HCT116 (cell line): ENCODE measurements around the gene AGAP2. TPM values are rescaled to one million over a fixed set of nuclear protein-coding genes. Genes with fewer than 3 reads are reported as not detected.

ENCODE experiments used
- ATAC-seq: fragments of 200-7000 bp; cut with Tn5 transposase; 2 replicates; pipeline ENCODE4 v1.9.1; 2020; ENCODE audit warnings: mild to moderate bottlenecking, moderate library complexity
- BruUV-seq: library from RNA; stranded (reverse); fragments of 400-500 nt; replicated peaks from 2 replicates; lab custom pipeline; 2021; lab: Mats Ljungman, UMichigan
- CTCF ChIA-PET: fragments of 300-600 bp; sonication (Branson Sonifier 250); formaldehyde crosslinking; loops from one replicate; lab custom pipeline; 2021; ENCODE audit warnings: antibody characterized with exemption; lab: Charles Lee
- POLR2A ChIA-PET: fragments of 300-600, 350-600 bp; sonication (Branson Sonifier 250); formaldehyde crosslinking; loops from one replicate; lab custom pipeline; 2021; ENCODE audit warnings: antibody characterized with exemption; lab: Charles Lee
- RAD21 ChIA-PET, 2 experiments: fragments of 300-600 bp; sonication (Branson Sonifier 250); formaldehyde crosslinking; loops; one replicate each; lab custom pipeline; 2023; ENCODE audit warnings: low total read pairs in 2 of 2; ENCODE audit not compliant: uncharacterized antibody in 2 of 2, unreplicated experiment in 2 of 2, low non-redundant PET in 1 of 2; lab: Charles Lee
- DNase-seq: peaks from one replicate; pipeline ENCODE4 v3.0.0-alpha.2; 2010; ENCODE audit warnings: low read depth, low spot score
- H2AFZ ChIP-seq: fragments of 200-600 bp; shearing (Covaris generic), sonication (generic); 2 replicates; pipeline ENCODE4 v1.6.1; 2017; ENCODE audit warnings: low read depth, mixed run types, mixed read lengths, antibody characterized with exemption, low read length; ENCODE audit not compliant: poor library complexity, severe bottlenecking
- H3K27ac ChIP-seq: 2 replicates; pipeline ENCODE4 v1.5.1; 2012; ENCODE audit warnings: low read depth, low read length
- H3K27me3 ChIP-seq: fragments of 200-600 bp; sonication (generic); 2 replicates; pipeline ENCODE4 v1.6.1; 2016; ENCODE audit warnings: mixed run types, low read length, mixed read lengths; ENCODE audit not compliant: insufficient read depth
- H3K36me3 ChIP-seq, 2 experiments: fragments of 200-500 bp in 1 of 2; fragments of 200-600 bp in 1 of 2; sonication (Bioruptor generic) in 1 of 2; sonication (generic) in 1 of 2; 2 replicates each; pipeline versions ENCODE4 v1.5.1 to v1.6.1; 2014 to 2016; ENCODE audit warnings: low read length in 2 of 2, inconsistent platforms in 1 of 2, mixed read lengths in 1 of 2, mixed run types in 1 of 2; ENCODE audit not compliant: insufficient read depth in 2 of 2, control insufficient read depth in 1 of 2
- H3K4me1 ChIP-seq, 2 experiments: fragments of 200-600 bp in 1 of 2; sonication (generic) in 1 of 2; 2 replicates each; pipeline versions ENCODE4 v1.5.1 to v1.6.1; 2012 to 2017; ENCODE audit warnings: low read length in 2 of 2, inconsistent platforms in 1 of 2, mild to moderate bottlenecking in 1 of 2, mixed read lengths in 1 of 2, mixed run types in 1 of 2, moderate library complexity in 1 of 2; ENCODE audit not compliant: insufficient read depth in 2 of 2, control insufficient read depth in 1 of 2
- H3K4me2 ChIP-seq: fragments of 200-600 bp; sonication (generic); 2 replicates; pipeline ENCODE4 v1.6.1; 2017; ENCODE audit warnings: mixed run types, low read length, mixed read lengths
- H3K4me3 ChIP-seq, 2 experiments: fragments of 200-600 bp in 1 of 2; sonication (generic) in 1 of 2; replicated peaks in 1 of 2; 2 replicates each; pipeline ENCODE4 v1.5.1; 2011 to 2016; ENCODE audit warnings: low read length in 2 of 2, control low read depth in 1 of 2, low read depth in 1 of 2, mild to moderate bottlenecking in 1 of 2, mixed read lengths in 1 of 2, mixed run types in 1 of 2
- H3K79me2 ChIP-seq: fragments of 200-600 bp; sonication (generic); 2 replicates; pipeline ENCODE4 v1.6.1; 2017; ENCODE audit warnings: mild to moderate bottlenecking, mixed run types, low read length, moderate library complexity, mixed read lengths; ENCODE audit not compliant: insufficient read depth
- H3K9ac ChIP-seq: fragments of 200-600 bp; sonication (generic); 2 replicates; pipeline ENCODE4 v1.6.1; 2016; ENCODE audit warnings: low read length, mixed read lengths
- H3K9me2 ChIP-seq: fragments of 200-600 bp; sonication (generic), shearing (Covaris generic); 2 replicates; pipeline ENCODE4 v1.6.1; 2017; ENCODE audit warnings: mixed run types, mild to moderate bottlenecking, moderate library complexity; ENCODE audit not compliant: insufficient read depth
- H3K9me3 ChIP-seq, 2 experiments: fragments of 200-500 bp in 1 of 2; fragments of 200-600 bp in 1 of 2; sonication (Bioruptor generic) in 1 of 2; sonication (generic) in 1 of 2; 2 replicates each; pipeline ENCODE4 v1.6.1; 2014 to 2017; ENCODE audit warnings: low read length in 2 of 2, mixed read lengths in 2 of 2, inconsistent platforms in 1 of 2, low read depth in 1 of 2, mild to moderate bottlenecking in 1 of 2, mixed run types in 1 of 2, moderate library complexity in 1 of 2; ENCODE audit not compliant: control insufficient read depth in 1 of 2, insufficient read depth in 1 of 2
- H4K20me1 ChIP-seq: fragments of 200-600 bp; sonication (generic), shearing (Covaris generic); 2 replicates; pipeline ENCODE4 v1.6.1; 2017; ENCODE audit warnings: mixed run types, mild to moderate bottlenecking, moderate library complexity; ENCODE audit not compliant: insufficient read depth
- CEBPB ChIP-seq: IDR thresholded peaks from 2 replicates; pipeline ENCODE4 v1.6.1; 2012; ENCODE audit warnings: low read depth
- EGR1 ChIP-seq: IDR thresholded peaks from 2 replicates; pipeline ENCODE4 v1.6.1; 2012; ENCODE audit warnings: low read depth
- EZH2 ChIP-seq: fragments of 200-600 bp; sonication (generic); IDR thresholded peaks from 2 replicates; pipeline ENCODE4 v1.6.1; 2017; ENCODE audit warnings: antibody characterized with exemption, mixed run types
- EZH2phosphoT487 ChIP-seq: fragments of 200-600 bp; IDR thresholded peaks from 2 replicates; pipeline ENCODE4 v1.6.1; 2018; ENCODE audit warnings: antibody characterized with exemption, borderline replicate concordance
- JUND ChIP-seq: IDR thresholded peaks from 2 replicates; pipeline ENCODE4 v1.6.1; 2012
- POLR2A ChIP-seq: IDR thresholded peaks from 2 replicates; pipeline ENCODE4 v1.7.0; 2011; ENCODE audit warnings: borderline replicate concordance; ENCODE audit not compliant: insufficient read depth, insufficient read length; ENCODE audit errors: extremely low read depth
- POLR2AphosphoS5 ChIP-seq: IDR thresholded peaks from 2 replicates; pipeline ENCODE4 v1.6.1; 2011; ENCODE audit warnings: mild to moderate bottlenecking, low read depth, low read length, moderate library complexity
- RAD21 ChIP-seq: IDR thresholded peaks from 2 replicates; pipeline ENCODE4 v1.6.1; 2012; ENCODE audit warnings: low read depth, mild to moderate bottlenecking
- SIN3A ChIP-seq: IDR thresholded peaks from 2 replicates; pipeline ENCODE4 v1.6.1; 2012; ENCODE audit warnings: low read depth
- SP1 ChIP-seq: IDR thresholded peaks from 2 replicates; pipeline ENCODE4 v1.6.1; 2012; ENCODE audit warnings: low read depth
- SRF ChIP-seq: IDR thresholded peaks from 2 replicates; pipeline ENCODE4 v1.6.1; 2012; ENCODE audit warnings: low read depth
- YY1 ChIP-seq: IDR thresholded peaks from 2 replicates; pipeline ENCODE4 v1.6.1; 2011; ENCODE audit warnings: low read length, low read depth, moderate library complexity, mild to moderate bottlenecking; ENCODE audit not compliant: insufficient replicate concordance; ENCODE audit errors: extremely low read depth
- ZFX ChIP-seq: fragments of 450-650 bp; IDR thresholded peaks from 2 replicates; pipeline ENCODE4 v1.6.1; 2017
- ZNF274 ChIP-seq: fragments of 200-500 bp; sonication (Bioruptor generic); IDR thresholded peaks from 2 replicates; pipeline ENCODE4 v1.6.1; 2014; ENCODE audit warnings: mild to moderate bottlenecking, low read depth, low read length, inconsistent platforms
- intact Hi-C: fragments of 100-400 bp; cut with micrococcal nuclease; formaldehyde crosslinking; loops from 2 replicates; pipeline ENCODE4 v1.10.0; 2022
- total RNA-seq: library from RNA; stranded (reverse); gene quantifications from one replicate; pipeline ENCODE4 v1.2.1, GENCODE V29; 2021; ENCODE audit not compliant: unreplicated experiment
- TF ChIP-seq, protein P1 (sequence below): IDR thresholded peaks from 2 replicates; pipeline ENCODE4 v1.6.1; 2012
- TF ChIP-seq, protein P2 (sequence below): IDR thresholded peaks from 2 replicates; pipeline ENCODE4 v1.6.1; 2012; ENCODE audit warnings: low read depth
- TF ChIP-seq, protein P3 (sequence below), 3 experiments: fragments of 200-600 bp in 1 of 3; sonication (generic) in 1 of 3; IDR thresholded peaks in 2 of 3; conservative IDR thresholded peaks in 1 of 3; 2 replicates each; pipeline ENCODE4 v1.5.1; 2012 to 2017; ENCODE audit warnings: low read depth in 2 of 3, low read length in 2 of 3, antibody characterized with exemption in 1 of 3, borderline replicate concordance in 1 of 3, control low read depth in 1 of 3, mild to moderate bottlenecking in 1 of 3, mixed read lengths in 1 of 3, mixed run types in 1 of 3, moderate library complexity in 1 of 3; ENCODE audit not compliant: insufficient read depth in 1 of 3
- TF ChIP-seq, protein P4 (sequence below): IDR thresholded peaks from 2 replicates; pipeline ENCODE4 v1.6.1; 2011; ENCODE audit warnings: mild to moderate bottlenecking, low read length, moderate library complexity; ENCODE audit not compliant: insufficient replicate concordance; ENCODE audit errors: extremely low read depth
- TF ChIP-seq, protein P5 (sequence below): IDR thresholded peaks from 2 replicates; pipeline ENCODE4 v1.6.1; 2012

The AGAP2 gene
- total RNA-seq, 1 experiment from 2014 or later: 15.8 TPM

DNA sequence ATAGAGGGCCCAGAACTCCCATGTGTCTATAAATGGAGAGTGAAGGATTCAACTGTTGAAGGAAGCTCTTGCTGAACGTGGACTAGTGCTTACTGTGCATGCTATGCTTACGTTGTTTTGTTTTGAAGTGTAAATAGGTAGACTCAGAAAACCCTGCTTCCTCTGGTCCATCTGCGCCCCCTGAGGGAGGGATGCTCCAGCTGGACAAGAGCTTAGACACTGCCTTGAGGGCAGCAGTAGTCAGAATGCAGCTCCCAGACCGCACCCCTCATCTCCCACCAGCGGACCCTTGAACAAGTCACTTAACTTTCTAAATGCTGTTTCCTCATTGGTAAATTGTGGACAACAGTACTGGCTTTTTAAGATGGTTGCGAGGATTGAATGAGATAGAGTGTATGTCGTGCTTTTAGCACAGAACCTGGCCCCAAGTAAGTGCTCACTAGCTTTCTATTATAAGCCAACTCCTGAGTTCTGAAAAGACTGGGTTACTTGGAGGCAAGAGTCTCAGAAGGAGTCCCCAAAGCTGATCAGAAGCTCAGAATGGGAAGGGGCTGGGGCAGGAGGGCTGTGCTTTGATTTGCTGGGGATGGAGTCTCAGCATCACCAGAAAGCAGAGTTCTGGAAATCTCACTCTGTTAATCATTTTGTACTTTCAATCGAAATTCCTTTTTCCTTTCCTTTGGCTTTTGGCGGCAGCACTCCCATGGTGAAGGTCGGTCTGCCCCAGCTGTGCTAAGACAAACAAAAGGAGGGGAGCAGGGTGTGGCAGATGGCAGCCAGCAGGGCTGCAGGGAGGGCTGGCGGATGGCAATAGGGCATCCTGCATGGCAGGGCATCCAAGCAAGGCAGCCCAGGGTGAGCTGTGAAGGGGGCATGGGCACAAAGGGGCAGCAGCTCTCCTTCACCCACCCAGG is 15.6 kb downstream of the AGAP2 start:
- CTCF ChIA-PET: no interaction called here
- H3K9ac ChIP-seq: no peak overlapping the region
- POLR2A ChIA-PET: interaction anchor here (0.6 kb wide), 1 partner anchor 373 kb away, joined by 3 read pairs; no protein-coding TSS in a partner anchor
- no peaks in the 10 kb centered on the region for H4K20me1 ChIP-seq
- RAD21 ChIA-PET: no interaction called here
- peaks cover 7 to 18% of the 10 kb centered on the region in 2 experiments; a peak in 3 of 4 replicates for H3K4me1 ChIP-seq
- peaks cover 5 to 8% of the 10 kb centered on the region in 2 experiments; a peak in 3 of 4 replicates for H3K36me3 ChIP-seq
- no peaks in the 10 kb centered on the region for H3K79me2 ChIP-seq
- no peaks in the 10 kb centered on the region for H3K9me2 ChIP-seq
- ATAC-seq (no peak), DNase-seq (no peak)
- H3K27me3 ChIP-seq: no peaks in the 10 kb centered on the region
- no peak overlapping the region for H3K27ac ChIP-seq
- no peaks in the 10 kb centered on the region for H3K9me3 ChIP-seq
- BruUV-seq: no TSS peak
- H3K4me2 ChIP-seq: no peak overlapping the region
- H3K4me3 ChIP-seq: no peak overlapping the region
- intact Hi-C loops: no loop called here
- no peak overlapping the region for H2AFZ ChIP-seq
- no peak for TF ChIP-seq SIN3A
- no peak for TF ChIP-seq SP1
- TF ChIP-seq POLR2A: no peak
- no peak for TF ChIP-seq YY1
- TF ChIP-seq RAD21: no peak
- TF ChIP-seq SRF: no peak
- TF ChIP-seq, protein P1, sequence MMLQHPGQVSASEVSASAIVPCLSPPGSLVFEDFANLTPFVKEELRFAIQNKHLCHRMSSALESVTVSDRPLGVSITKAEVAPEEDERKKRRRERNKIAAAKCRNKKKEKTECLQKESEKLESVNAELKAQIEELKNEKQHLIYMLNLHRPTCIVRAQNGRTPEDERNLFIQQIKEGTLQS: no peak
- no peak for TF ChIP-seq CEBPB
- TF ChIP-seq EZH2: no peak
- no peak for TF ChIP-seq EZH2phosphoT487
- TF ChIP-seq EGR1: no peak
- no peak for TF ChIP-seq POLR2AphosphoS5
- TF ChIP-seq, protein P2, sequence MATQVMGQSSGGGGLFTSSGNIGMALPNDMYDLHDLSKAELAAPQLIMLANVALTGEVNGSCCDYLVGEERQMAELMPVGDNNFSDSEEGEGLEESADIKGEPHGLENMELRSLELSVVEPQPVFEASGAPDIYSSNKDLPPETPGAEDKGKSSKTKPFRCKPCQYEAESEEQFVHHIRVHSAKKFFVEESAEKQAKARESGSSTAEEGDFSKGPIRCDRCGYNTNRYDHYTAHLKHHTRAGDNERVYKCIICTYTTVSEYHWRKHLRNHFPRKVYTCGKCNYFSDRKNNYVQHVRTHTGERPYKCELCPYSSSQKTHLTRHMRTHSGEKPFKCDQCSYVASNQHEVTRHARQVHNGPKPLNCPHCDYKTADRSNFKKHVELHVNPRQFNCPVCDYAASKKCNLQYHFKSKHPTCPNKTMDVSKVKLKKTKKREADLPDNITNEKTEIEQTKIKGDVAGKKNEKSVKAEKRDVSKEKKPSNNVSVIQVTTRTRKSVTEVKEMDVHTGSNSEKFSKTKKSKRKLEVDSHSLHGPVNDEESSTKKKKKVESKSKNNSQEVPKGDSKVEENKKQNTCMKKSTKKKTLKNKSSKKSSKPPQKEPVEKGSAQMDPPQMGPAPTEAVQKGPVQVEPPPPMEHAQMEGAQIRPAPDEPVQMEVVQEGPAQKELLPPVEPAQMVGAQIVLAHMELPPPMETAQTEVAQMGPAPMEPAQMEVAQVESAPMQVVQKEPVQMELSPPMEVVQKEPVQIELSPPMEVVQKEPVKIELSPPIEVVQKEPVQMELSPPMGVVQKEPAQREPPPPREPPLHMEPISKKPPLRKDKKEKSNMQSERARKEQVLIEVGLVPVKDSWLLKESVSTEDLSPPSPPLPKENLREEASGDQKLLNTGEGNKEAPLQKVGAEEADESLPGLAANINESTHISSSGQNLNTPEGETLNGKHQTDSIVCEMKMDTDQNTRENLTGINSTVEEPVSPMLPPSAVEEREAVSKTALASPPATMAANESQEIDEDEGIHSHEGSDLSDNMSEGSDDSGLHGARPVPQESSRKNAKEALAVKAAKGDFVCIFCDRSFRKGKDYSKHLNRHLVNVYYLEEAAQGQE: no peak
- TF ChIP-seq, protein P3, sequence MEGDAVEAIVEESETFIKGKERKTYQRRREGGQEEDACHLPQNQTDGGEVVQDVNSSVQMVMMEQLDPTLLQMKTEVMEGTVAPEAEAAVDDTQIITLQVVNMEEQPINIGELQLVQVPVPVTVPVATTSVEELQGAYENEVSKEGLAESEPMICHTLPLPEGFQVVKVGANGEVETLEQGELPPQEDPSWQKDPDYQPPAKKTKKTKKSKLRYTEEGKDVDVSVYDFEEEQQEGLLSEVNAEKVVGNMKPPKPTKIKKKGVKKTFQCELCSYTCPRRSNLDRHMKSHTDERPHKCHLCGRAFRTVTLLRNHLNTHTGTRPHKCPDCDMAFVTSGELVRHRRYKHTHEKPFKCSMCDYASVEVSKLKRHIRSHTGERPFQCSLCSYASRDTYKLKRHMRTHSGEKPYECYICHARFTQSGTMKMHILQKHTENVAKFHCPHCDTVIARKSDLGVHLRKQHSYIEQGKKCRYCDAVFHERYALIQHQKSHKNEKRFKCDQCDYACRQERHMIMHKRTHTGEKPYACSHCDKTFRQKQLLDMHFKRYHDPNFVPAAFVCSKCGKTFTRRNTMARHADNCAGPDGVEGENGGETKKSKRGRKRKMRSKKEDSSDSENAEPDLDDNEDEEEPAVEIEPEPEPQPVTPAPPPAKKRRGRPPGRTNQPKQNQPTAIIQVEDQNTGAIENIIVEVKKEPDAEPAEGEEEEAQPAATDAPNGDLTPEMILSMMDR (IDR thresholded peaks at IDR 0.05 in 2 of 3, conservative IDR thresholded peaks at IDR 0.05 in 1 of 3; ENCODE audit: borderline replicate concordance in 1 of 3, insufficient read depth in 1 of 3, low read depth in 2 of 3, low read length in 2 of 3): no peak
- no peak for TF ChIP-seq ZNF274
- TF ChIP-seq, protein P4, sequence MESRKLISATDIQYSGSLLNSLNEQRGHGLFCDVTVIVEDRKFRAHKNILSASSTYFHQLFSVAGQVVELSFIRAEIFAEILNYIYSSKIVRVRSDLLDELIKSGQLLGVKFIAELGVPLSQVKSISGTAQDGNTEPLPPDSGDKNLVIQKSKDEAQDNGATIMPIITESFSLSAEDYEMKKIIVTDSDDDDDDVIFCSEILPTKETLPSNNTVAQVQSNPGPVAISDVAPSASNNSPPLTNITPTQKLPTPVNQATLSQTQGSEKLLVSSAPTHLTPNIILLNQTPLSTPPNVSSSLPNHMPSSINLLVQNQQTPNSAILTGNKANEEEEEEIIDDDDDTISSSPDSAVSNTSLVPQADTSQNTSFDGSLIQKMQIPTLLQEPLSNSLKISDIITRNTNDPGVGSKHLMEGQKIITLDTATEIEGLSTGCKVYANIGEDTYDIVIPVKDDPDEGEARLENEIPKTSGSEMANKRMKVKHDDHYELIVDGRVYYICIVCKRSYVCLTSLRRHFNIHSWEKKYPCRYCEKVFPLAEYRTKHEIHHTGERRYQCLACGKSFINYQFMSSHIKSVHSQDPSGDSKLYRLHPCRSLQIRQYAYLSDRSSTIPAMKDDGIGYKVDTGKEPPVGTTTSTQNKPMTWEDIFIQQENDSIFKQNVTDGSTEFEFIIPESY: no peak
- no peak for TF ChIP-seq JUND
- TF ChIP-seq ZFX: no peak
- TF ChIP-seq, protein P5, sequence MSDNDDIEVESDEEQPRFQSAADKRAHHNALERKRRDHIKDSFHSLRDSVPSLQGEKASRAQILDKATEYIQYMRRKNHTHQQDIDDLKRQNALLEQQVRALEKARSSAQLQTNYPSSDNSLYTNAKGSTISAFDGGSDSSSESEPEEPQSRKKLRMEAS: no peak
